Hepatocyte (in vitro differentiated cells): Measurements from ENCODE around the gene MAP4K3. TPM values are rescaled to one million over a fixed set of nuclear protein-coding genes. Genes with fewer than 3 reads are reported as not detected.

Source experiments
- DNase-seq: peaks from one replicate; pipeline ENCODE4 v3.0.0-alpha.2; 2016; ENCODE audit warnings: low spot score
- H2AFZ ChIP-seq: fragments of 200-600 bp; sonication (generic); 2 replicates; pipeline ENCODE4 v1.6.0; 2016; ENCODE audit warnings: antibody characterized with exemption, mild to moderate bottlenecking
- H3K27ac ChIP-seq: fragments of 200-600 bp; sonication (generic); 2 replicates; pipeline ENCODE4 v1.5.1; 2016; ENCODE audit warnings: mild to moderate bottlenecking
- H3K27me3 ChIP-seq: fragments of 200-600 bp; sonication (generic); 2 replicates; pipeline ENCODE4 v1.6.1; 2016
- H3K36me3 ChIP-seq: fragments of 200-600 bp; sonication (generic); replicated peaks from 2 replicates; pipeline ENCODE4 v1.5.1; 2016; ENCODE audit warnings: low read depth; ENCODE audit not compliant: insufficient read depth
- H3K4me1 ChIP-seq: fragments of 200-600 bp; sonication (generic); 2 replicates; pipeline ENCODE4 v1.5.1; 2016; ENCODE audit warnings: mild to moderate bottlenecking, moderate library complexity; ENCODE audit not compliant: insufficient read depth
- H3K4me2 ChIP-seq: fragments of 200-600 bp; sonication (generic); 2 replicates; pipeline ENCODE4 v1.6.0; 2016
- H3K4me3 ChIP-seq: fragments of 200-600 bp; sonication (generic); 2 replicates; pipeline ENCODE4 v1.5.1; 2016; ENCODE audit warnings: mild to moderate bottlenecking
- H3K79me2 ChIP-seq: fragments of 200-600 bp; sonication (generic); 2 replicates; pipeline ENCODE4 v1.6.0; 2017; ENCODE audit warnings: mild to moderate bottlenecking
- H3K9me2 ChIP-seq: fragments of 200-600 bp; sonication (generic); replicated peaks from 2 replicates; pipeline ENCODE4 v1.6.0; 2017; ENCODE audit warnings: mild to moderate bottlenecking; ENCODE audit not compliant: insufficient read depth
- H3K9me3 ChIP-seq: fragments of 200-600 bp; sonication (generic); 2 replicates; pipeline ENCODE4 v1.5.1; 2016; ENCODE audit warnings: low read depth, mild to moderate bottlenecking
- H4K20me1 ChIP-seq: fragments of 200-600 bp; sonication (generic); 2 replicates; pipeline ENCODE4 v1.6.0; 2016; ENCODE audit warnings: mild to moderate bottlenecking; ENCODE audit not compliant: insufficient read depth, poor library complexity, severe bottlenecking
- EZH2 ChIP-seq: fragments of 200-600 bp; sonication (generic); IDR thresholded peaks from 2 replicates; pipeline ENCODE4 v1.6.1; 2016; ENCODE audit warnings: antibody characterized with exemption, mild to moderate bottlenecking, borderline replicate concordance
- EZH2phosphoT487 ChIP-seq: fragments of 200-600 bp; sonication (generic); IDR thresholded peaks from one replicate; pipeline ENCODE4 v1.6.1; 2018; ENCODE audit warnings: antibody characterized with exemption, mild to moderate bottlenecking, low read depth, moderate library complexity; ENCODE audit not compliant: unreplicated experiment, severe bottlenecking
- WGBS: methylation state at CpG from one replicate; pipeline ENCODE4 v1.1.6; 2016; ENCODE audit warnings: low lambda C conversion rate; ENCODE audit errors: missing lambda C conversion rate; 5-methylcytosine and 5-hydroxymethylcytosine counted together
- polyA plus RNA-seq: library from polyadenylated mRNA; unstranded; fragments of >200 nt; fragmentation: Nextera tagmentation; extraction: Ambion mirVana; gene quantifications from 2 replicates; pipeline ENCODE4 v1.2.1, GENCODE V29; 2016
- total RNA-seq: library from RNA; depleted of rRNA; stranded (reverse); fragments of >200 nt; gene quantifications from 2 replicates; pipeline ENCODE4 v1.2.3, GENCODE V29; 2014
- TF ChIP-seq, protein P1 (sequence below): fragments of 200-600 bp; sonication (generic); IDR thresholded peaks from 2 replicates; pipeline ENCODE4 v1.5.1; 2016; ENCODE audit warnings: antibody characterized with exemption, mild to moderate bottlenecking; ENCODE audit not compliant: poor library complexity

Gene MAP4K3
- total and polyA plus RNA-seq, 2 experiments from 2014 or later, result 24.5 to 65.1 TPM

DNA sequence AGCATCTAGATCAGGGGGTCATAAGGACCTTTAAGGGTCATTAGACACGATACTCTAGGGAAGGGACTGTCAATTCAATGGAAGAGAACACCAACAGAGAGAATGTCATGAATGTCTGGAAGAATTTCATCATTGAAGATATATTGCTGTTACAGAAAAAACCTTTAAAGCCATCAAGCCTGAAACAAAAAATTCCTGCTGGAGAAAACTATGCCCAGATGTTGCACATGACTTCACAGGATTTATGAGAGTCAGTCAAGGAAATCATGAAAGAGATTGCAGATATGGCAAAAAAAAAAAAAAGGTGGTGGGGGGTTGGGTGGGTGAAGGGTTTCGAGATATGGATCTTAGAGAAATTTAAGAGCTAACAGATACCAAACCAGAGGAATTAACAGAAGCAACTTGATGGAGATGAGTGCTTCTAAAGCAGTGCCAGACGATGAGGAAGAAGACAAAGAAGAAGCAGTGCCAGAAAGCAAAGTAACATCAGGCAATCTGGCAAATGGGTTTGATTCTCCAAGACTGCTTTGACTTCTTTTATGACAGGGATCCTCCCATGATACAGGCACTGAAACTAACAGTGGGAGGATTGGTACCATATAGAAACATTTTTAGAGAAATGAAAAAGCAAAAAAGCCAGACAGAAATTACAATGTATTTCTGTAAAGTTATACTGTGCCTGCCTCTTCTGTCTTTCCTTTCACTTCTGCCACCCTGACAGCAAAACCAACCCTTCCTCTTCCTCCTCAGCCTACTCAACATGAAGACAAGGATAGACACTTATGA is 28.5 kb downstream of the MAP4K3 start:
- H3K79me2 ChIP-seq, result peaks cover 100% of the 10 kb centered on the region
- peaks cover 74% of the 10 kb centered on the region for H4K20me1 ChIP-seq
- H3K4me2 ChIP-seq, result peak overlapping the region; percentile 9
- no peaks in the 10 kb centered on the region for H3K9me3 ChIP-seq
- peak overlapping the region; percentile 15 for H3K27ac ChIP-seq
- no peaks in the 10 kb centered on the region for H3K9me2 ChIP-seq
- WGBS, result 45% methylated on average over 3 of the region's 3 CpGs
- no peaks in the 10 kb centered on the region for H3K27me3 ChIP-seq
- no peaks in the 10 kb centered on the region for H3K36me3 ChIP-seq
- H2AFZ ChIP-seq, result no peak overlapping the region
- H3K4me3 ChIP-seq, result no peak overlapping the region
- no peak for DNase-seq
- peaks cover 28% of the 10 kb centered on the region for H3K4me1 ChIP-seq
- TF ChIP-seq EZH2, result no peak
- no peak for TF ChIP-seq EZH2phosphoT487
- TF ChIP-seq, protein P1, sequence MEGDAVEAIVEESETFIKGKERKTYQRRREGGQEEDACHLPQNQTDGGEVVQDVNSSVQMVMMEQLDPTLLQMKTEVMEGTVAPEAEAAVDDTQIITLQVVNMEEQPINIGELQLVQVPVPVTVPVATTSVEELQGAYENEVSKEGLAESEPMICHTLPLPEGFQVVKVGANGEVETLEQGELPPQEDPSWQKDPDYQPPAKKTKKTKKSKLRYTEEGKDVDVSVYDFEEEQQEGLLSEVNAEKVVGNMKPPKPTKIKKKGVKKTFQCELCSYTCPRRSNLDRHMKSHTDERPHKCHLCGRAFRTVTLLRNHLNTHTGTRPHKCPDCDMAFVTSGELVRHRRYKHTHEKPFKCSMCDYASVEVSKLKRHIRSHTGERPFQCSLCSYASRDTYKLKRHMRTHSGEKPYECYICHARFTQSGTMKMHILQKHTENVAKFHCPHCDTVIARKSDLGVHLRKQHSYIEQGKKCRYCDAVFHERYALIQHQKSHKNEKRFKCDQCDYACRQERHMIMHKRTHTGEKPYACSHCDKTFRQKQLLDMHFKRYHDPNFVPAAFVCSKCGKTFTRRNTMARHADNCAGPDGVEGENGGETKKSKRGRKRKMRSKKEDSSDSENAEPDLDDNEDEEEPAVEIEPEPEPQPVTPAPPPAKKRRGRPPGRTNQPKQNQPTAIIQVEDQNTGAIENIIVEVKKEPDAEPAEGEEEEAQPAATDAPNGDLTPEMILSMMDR, result no peak

DNA sequence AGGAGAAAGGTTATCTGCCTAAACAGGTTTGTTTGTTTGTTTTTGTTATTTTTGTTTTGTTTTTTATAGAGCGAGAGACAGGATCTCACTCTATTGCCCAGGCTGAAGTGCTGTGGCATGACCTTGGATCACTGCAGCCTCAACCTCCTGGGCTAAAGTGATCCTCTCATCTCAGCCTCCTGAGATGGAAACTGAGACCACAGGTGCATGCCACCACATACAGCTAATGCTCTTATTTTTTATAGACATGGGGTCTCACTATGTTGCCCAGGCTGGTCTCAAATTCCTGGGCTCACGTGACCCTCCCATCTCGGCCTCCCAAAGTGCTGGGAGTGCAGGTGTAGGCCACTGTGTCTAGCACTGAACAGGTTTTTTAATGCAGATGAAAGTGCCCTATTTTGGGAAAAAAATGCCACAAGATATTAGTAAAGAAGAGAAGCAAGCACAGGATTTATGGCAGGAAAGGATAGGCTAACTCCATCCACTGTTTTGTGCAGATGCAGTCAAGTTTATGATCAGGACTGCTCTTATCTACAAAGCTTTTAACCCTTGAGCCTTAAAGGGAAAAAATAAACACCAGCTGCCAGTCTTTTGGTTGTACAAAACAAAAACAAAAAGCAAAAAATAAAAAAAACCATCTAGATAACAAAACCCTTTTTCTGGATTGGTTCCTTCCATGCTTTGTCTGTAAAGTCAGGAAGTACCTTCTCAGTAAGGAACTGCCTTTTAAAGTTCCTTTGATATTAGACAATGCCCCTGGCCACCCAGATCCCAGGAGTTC is 29.4 kb downstream of the MAP4K3 start:
- Histone ChIP-seq H4K20me1 (peaks cover 71% of the 10 kb centered on the region), H3K27ac (peak overlapping the region; percentile 15), H3K27me3 (no peaks in the 10 kb centered on the region)

DNA sequence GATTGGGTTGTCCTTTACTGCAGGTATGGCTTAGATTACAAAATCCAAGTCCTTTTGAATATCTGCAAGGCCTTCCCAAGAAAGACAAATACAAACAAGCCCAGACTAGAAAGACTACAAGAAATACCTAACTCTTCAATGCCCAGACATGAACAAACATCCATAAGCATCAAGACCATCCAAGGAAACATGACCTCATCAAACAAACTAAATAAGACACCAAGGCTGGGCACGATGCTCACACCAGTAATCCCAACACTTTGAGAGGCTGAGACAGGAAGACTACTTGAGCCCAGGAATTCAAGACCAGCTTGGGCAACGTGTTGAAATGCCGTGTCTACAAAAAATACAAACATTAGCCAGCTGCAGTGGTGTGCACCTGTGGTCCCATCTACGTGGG is 31.7 kb downstream of the MAP4K3 start:
- DNase-seq, result no peak
- H4K20me1 ChIP-seq, result peaks cover 82% of the 10 kb centered on the region
- peaks cover 100% of the 10 kb centered on the region for H3K79me2 ChIP-seq
- TF ChIP-seq EZH2phosphoT487, result no peak
- TF ChIP-seq EZH2, result no peak
- TF ChIP-seq, protein P1, result no peak
- H3K27ac ChIP-seq, result no peak overlapping the region
- H3K9me3 ChIP-seq, result no peaks in the 10 kb centered on the region
- H3K27me3 ChIP-seq, result no peaks in the 10 kb centered on the region
- no peaks in the 10 kb centered on the region for H3K9me2 ChIP-seq
- H2AFZ ChIP-seq, result no peak overlapping the region
- H3K4me1 ChIP-seq, result peaks cover 15% of the 10 kb centered on the region
- H3K4me2 ChIP-seq, result no peak overlapping the region
- 80% methylated on average over 4 of the region's 4 CpGs for WGBS
- H3K4me3 ChIP-seq, result no peak overlapping the region
- H3K36me3 ChIP-seq, result no peaks in the 10 kb centered on the region

More for the DNA sequence above, 29.4 kb downstream of the MAP4K3 start:
- TF ChIP-seq EZH2 (no peak), EZH2phosphoT487 (no peak)
- TF ChIP-seq, protein P1, result no peak
- H3K36me3 ChIP-seq, result no peaks in the 10 kb centered on the region
- DNase-seq, result no peak
- no peak overlapping the region for H2AFZ ChIP-seq
- H3K4me3 ChIP-seq, result no peak overlapping the region
- no peaks in the 10 kb centered on the region for H3K9me3 ChIP-seq
- H3K79me2 ChIP-seq, result peaks cover 100% of the 10 kb centered on the region
- H3K4me2 ChIP-seq, result peak overlapping the region; percentile 9
- no peaks in the 10 kb centered on the region for H3K9me2 ChIP-seq
- WGBS, result 98% methylated on average over 3 of the region's 3 CpGs
- peaks cover 22% of the 10 kb centered on the region for H3K4me1 ChIP-seq
